ENCODE results near the gene KRTAP5-6. TPM values are rescaled to one million over a fixed set of nuclear protein-coding genes. Genes with fewer than 3 reads are reported as not detected.

The KRTAP5-6 gene
- total RNA-seq, 6 experiments from 2014 or later: not detected

- TF ChIP-seq CTCF (IDR thresholded peaks at IDR 0.05): no peak
- DNase-seq: no peak
- Mint-ChIP-seq H3K27ac (no peak overlapping the region), H3K36me3 (ENCODE audit: low read depth) (peaks cover 22% of the 10 kb centered on the region), H3K4me1 (ENCODE audit: low read depth) (no peaks in the 10 kb centered on the region), H3K4me3 (no peak overlapping the region), H3K27me3 (ENCODE audit: insufficient read depth) (peaks cover 41% of the 10 kb centered on the region), H3K9me3 (peaks cover 31% of the 10 kb centered on the region)
Measured at GRCh38 chr11:1738380-1738779, 41.4 kb downstream of the KRTAP5-6 start.

GRCh38 chr11:1739576-1739975, 42.6 kb downstream of the KRTAP5-6 start:
- peaks cover 22% of the 10 kb centered on the region for H3K36me3 Mint-ChIP-seq (ENCODE audit: low read depth)
- TF ChIP-seq CTCF (IDR thresholded peaks at IDR 0.05): no peak
- H3K4me3 Mint-ChIP-seq: no peak overlapping the region
- H3K27ac Mint-ChIP-seq: no peak overlapping the region
- no peak for DNase-seq
- peaks cover 32% of the 10 kb centered on the region for H3K27me3 Mint-ChIP-seq (ENCODE audit: insufficient read depth)
- H3K9me3 Mint-ChIP-seq: peaks cover 31% of the 10 kb centered on the region
- H3K4me1 Mint-ChIP-seq (ENCODE audit: low read depth): no peaks in the 10 kb centered on the region

- no peak for TF ChIP-seq CTCF (IDR thresholded peaks at IDR 0.05)
- peaks cover 28% of the 10 kb centered on the region for H3K27me3 Mint-ChIP-seq (ENCODE audit: insufficient read depth)
- H3K36me3 Mint-ChIP-seq (ENCODE audit: low read depth): peaks cover 19% of the 10 kb centered on the region
- H3K27ac Mint-ChIP-seq: no peak overlapping the region
- H3K9me3 Mint-ChIP-seq: peaks cover 26% of the 10 kb centered on the region
- no peak for DNase-seq
- no peaks in the 10 kb centered on the region for H3K4me1 Mint-ChIP-seq (ENCODE audit: low read depth)
- H3K4me3 Mint-ChIP-seq: no peak overlapping the region
Measured at GRCh38 chr11:1740786-1741530, 44.0 kb downstream of the KRTAP5-6 start.

- Mint-ChIP-seq H3K27me3 (ENCODE audit: insufficient read depth) (peaks cover 25% of the 10 kb centered on the region), H3K36me3 (ENCODE audit: low read depth) (peaks cover 15% of the 10 kb centered on the region), H3K4me1 (ENCODE audit: low read depth) (no peaks in the 10 kb centered on the region), H3K27ac (no peak overlapping the region), H3K4me3 (no peak overlapping the region), H3K9me3 (peaks cover 22% of the 10 kb centered on the region)
- TF ChIP-seq CTCF (IDR thresholded peaks at IDR 0.05): no peak
- no peak for DNase-seq
Measured at GRCh38 chr11:1741741-1742140, 44.7 kb downstream of the KRTAP5-6 start.

- Mint-ChIP-seq H3K27me3 (ENCODE audit: insufficient read depth) (peaks cover 28% of the 10 kb centered on the region), H3K9me3 (peaks cover 18% of the 10 kb centered on the region), H3K4me1 (ENCODE audit: low read depth) (no peaks in the 10 kb centered on the region), H3K4me3 (no peak overlapping the region), H3K27ac (no peak overlapping the region), H3K36me3 (ENCODE audit: low read depth) (peaks cover 13% of the 10 kb centered on the region)
- no peak for DNase-seq
- no peak for TF ChIP-seq CTCF (IDR thresholded peaks at IDR 0.05)
Measured at GRCh38 chr11:1742371-1742770, 45.4 kb downstream of the KRTAP5-6 start.

All from HFFc6 (cell line).